Testis (tissue), 2 donors: ENCODE measurements around the gene BTN1A1.

Source experiments
- POLR2A ChIP-seq: fragments of 450-650 bp; IDR thresholded peaks from one replicate; pipeline ENCODE4 v1.6.1; 2017; ENCODE audit warnings: antibody characterized with exemption, mild to moderate bottlenecking, moderate library complexity
- TF ChIP-seq, protein P1 (sequence below), 3 experiments: fragments of 450-650 bp in 2 of 3; fragments of 200-600 bp in 1 of 3; sonication (generic) in 1 of 3; IDR thresholded peaks; one replicate each; pipeline ENCODE4 v1.5.1; 2016 to 2019; ENCODE audit warnings: antibody characterized with exemption in 3 of 3, mild to moderate bottlenecking in 2 of 3, moderate library complexity in 1 of 3

GRCh38 chr6:26464416-26465131 lies 35.5 kb upstream of the BTN1A1 start:
- TF ChIP-seq POLR2A: no peak
- TF ChIP-seq, protein P1, sequence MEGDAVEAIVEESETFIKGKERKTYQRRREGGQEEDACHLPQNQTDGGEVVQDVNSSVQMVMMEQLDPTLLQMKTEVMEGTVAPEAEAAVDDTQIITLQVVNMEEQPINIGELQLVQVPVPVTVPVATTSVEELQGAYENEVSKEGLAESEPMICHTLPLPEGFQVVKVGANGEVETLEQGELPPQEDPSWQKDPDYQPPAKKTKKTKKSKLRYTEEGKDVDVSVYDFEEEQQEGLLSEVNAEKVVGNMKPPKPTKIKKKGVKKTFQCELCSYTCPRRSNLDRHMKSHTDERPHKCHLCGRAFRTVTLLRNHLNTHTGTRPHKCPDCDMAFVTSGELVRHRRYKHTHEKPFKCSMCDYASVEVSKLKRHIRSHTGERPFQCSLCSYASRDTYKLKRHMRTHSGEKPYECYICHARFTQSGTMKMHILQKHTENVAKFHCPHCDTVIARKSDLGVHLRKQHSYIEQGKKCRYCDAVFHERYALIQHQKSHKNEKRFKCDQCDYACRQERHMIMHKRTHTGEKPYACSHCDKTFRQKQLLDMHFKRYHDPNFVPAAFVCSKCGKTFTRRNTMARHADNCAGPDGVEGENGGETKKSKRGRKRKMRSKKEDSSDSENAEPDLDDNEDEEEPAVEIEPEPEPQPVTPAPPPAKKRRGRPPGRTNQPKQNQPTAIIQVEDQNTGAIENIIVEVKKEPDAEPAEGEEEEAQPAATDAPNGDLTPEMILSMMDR (IDR thresholded peaks at IDR 0.05): no peak
